ENCODE measurements around the gene STKLD1.
"Not testable (repeated sequence)": the region's sequence is repeated elsewhere in the genome, so short reads cannot be mapped to it uniquely, and the experiment has no call there.

The STKLD1 gene

GRCh38 chr9:133375724-133376654 lies at the start of gene STKLD1, which contains the start of gene SURF4:
TSS of gene STKLD1 (plus strand) at chr9:133376366. CDS start at chr9:133376474, 108 bp downstream.
TSS of gene SURF4 (minus strand) at chr9:133376060. CDS start at chr9:133375969, 91 bp downstream.
- peak; percentile 94 for DNase-seq

DNA sequence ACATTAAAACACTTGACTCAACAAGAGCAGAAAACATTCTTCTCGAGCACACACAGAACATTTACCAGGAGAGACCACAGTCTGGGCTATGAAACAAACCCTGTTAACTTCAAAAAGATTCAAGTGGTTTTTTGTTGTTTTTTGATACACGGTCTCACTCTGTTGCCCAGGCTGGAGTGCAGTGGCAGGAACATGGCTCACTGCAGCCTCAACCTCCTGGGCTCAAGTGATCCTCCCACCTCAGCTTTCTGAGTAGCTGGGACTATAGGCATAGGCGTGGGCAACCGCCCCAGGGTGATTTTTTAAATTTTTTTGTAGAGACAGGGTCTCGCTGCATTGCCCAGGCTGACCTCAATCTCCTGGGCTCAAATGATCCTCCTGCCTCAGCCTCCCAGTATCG lies 49.1 kb upstream of the STKLD1 start:
- DNase-seq, result not testable (repeated sequence)

DNA sequence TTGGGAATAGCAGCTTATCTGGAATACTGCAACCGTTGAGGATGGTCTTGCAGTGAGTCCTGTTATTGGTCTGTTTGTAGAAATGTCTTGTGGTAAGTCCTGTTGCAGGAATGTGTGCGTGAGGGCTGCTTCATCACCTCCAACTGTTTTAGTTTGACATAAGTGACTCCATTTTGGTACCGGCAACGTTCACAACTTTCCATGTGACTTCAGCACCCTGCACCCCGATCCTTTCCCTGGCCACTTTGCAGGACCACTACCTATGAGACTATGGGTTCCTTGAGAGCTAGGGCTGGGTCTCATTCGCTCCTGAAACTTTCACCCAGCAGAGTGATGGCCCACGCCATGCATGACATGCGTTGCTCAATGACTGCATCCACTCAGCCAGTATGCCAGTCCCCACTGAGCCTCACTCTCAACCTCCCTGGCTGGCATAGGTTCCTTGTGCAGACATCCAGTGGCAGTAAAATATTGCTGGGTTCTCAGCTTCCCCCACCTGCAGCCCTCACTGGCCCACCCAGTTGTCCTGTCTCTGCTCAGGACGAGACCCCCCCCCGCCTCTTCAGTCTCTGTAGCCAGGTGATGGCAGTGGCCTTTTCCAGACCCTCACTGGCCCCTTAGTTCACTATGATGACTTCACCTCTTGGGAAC lies 48.2 kb upstream of the STKLD1 start:
- DNase-seq, result no peak

GRCh38 chr9:133329306-133330156 lies 46.6 kb upstream of the STKLD1 start:
- peak; percentile 44 for DNase-seq

GRCh38 chr9:133331221-133331620 lies 44.9 kb upstream of the STKLD1 start:
- no peak for DNase-seq

DNA sequence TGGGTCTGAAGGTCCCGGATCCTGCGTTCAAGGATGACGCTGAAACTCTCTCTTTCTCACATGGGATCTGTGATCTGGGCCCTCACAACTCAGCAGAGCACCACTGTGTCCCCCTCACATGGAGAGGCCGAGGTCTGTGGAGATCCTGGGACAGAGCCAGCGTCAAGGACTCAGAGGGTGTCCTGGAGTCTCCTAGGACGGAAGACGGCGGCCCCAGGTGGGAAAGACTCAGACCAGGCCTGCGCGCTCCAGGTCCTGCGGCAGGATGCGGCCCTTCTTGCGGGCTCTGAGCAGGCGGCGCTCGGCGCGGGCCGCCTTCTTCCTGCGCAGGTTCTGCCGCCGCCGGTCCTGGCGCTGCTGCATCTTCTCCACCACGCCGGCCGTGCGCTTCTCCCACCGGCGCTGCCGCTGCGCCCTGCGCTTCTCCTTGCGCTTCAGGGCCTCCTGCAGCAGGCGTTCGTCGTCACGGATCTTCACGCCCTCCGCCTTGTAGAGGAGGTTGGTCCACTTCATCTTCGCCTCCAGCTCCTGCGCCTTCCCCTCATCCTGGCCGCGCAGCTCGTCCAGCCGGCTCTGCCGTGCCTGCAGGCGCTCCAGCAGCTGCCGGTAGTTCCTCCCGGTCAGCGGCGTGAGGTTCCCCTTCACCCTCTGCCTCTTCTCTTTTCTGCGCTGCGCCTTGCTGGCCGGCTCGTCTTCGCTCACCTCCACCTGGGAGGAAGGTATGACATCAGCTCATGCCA lies 44.4 kb upstream of the STKLD1 start:
- DNase-seq, result no peak

- no peak for DNase-seq
Observed at GRCh38 chr9:133332381-133332730, 43.8 kb upstream of the STKLD1 start.

- DNase-seq, result no peak
Observed at GRCh38 chr9:133333011-133333410, 43.2 kb upstream of the STKLD1 start.

DNA sequence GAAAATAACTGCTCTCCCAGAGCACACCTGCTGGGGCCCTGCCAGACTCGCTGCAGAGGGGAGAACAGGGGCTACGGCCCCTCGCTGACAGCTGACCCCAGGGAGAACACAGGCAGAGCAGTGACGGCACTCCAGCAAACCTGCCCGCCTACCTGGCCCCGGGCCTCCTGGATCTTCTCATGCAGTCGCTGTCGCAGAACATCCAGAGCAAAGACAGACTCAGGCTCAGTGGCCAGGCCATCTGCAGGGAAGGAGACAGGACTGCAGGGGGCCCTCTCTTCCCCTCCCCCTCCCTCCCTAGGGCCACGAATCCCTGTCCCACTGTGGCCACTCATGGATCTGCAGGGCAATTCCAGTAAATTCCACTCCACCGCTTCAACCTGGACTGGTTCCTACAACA lies 42.6 kb upstream of the STKLD1 start:
- no peak for DNase-seq

DNA sequence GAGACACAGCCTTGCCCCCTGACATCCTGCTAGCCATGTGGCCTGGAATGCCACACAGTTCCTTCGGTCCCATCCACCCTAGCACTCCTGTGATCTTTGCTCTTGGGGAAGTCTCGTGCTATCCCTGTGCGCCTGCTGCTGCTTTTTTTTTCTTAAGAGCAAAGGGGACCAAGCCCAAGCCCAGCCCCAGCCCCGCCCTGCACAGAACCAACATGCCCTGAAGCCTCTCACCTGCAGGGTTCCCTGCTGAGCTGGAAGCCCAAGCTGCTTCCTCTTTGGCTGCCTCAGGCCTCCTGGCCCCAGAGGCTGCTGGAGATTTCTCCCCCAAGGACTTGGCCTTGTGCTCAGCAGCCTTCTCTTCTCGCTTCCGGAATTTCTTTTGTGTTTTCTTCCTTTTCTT lies 42.0 kb upstream of the STKLD1 start:
- no peak for DNase-seq

GRCh38 chr9:133334888-133335287 lies 41.3 kb upstream of the STKLD1 start:
- DNase-seq, result not testable (repeated sequence)

DNA sequence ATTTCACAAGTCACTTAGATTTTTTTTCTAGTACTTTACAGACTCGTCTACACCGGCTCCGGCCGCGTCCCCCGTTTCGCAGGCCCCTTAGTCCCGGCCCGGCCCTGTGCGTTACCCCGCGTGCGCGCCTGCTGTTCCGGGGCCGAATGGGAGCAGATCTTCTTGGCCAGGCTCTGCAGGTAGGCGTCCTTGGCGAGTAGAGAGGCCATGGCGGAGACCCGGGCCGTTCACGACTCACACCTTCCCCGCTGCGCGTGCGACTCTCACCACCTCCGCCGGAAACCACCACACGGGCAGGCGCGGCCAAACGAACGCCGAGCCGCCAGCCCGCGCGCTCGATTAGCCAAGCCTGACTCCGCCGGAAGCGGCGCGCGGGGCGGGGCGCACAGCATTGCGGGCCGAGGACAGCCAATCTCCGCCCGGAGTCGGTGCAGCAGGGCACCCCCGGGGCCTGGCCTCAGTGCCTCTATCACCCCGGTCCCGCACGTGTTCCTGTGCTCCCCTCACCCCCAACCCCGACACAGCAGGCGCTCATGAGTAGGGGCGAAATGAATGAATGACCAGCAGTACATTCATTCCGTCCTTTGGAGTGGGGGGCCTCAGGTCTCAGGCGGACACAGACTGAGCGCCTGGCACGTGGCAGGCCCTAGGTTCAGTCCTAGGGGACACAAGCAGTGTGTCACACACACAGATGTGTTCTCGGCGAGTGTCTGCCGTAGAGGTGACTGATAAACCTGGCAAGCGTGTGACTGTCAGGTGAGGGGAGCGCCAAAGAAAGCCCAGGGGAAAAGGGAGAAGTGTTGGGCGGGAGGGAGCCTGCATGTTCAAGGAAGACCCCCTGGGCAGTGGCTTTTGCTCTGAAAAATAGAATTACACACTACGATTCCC lies 40.0 kb upstream of the STKLD1 start, which contains the start of gene SURF6:
Gene SURF6 (minus strand): TSS at position 265 of the 888 bp plus-strand sequence. CDS start 56 bp downstream, at position 209.
- peak; percentile 94 for DNase-seq

- DNase-seq, result no peak
Observed at GRCh38 chr9:133339641-133340040, 36.5 kb upstream of the STKLD1 start.

GRCh38 chr9:133340256-133340655 lies 35.9 kb upstream of the STKLD1 start:
- no peak for DNase-seq

DNA sequence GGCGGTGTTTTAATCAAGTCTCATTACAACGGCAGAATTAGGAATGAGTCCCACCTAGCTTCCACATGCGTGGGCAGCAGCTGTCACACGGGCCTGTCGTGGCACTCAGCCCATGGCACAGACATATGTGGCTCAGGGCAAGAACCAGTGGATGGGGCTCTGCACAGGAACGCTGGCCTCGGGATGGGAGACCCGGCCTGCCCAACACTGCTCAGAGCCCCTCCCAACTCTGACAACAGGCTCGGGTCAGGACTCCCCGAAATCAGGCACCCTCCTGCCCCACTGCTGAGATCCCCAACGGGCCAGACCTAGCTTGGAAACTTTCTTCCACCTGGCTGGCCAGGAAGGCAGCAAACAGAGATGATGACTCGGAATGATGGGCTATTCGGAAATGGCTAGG lies 35.2 kb upstream of the STKLD1 start:
- no peak for DNase-seq

DNA sequence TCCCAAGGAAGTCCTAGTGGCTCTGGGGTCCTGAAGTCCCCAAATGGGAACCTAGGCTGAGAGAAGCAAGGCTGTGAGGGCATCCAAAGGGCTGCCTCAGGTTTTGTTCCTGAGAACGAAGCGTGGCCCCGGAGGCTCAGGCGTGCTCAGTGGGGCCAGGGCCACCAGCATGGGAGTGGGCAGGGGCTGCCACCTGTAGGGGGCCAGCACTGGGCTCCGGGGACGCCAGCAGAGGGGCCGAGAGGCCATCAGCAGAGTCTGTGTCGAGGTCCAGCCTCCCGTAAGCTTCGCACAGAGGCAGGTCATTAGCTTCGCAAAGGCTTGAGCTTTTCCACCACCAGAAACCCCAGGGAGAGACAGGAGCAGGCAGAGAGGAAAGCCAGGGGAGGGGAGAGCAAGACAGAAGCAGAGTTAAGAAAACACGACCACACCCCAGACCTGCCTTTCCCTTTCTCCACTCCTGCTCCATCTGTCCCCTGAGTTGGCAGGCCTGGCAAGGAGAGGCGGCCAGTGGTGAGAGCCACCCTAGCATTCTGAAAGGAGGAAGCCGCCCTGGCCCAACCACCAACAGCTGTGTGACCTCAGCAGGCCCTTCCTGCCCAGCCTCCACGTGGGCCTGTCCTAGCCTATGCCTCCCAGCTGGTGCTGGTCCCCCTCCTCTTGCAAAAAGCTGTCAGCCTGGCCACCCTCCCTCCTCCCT lies 34.6 kb upstream of the STKLD1 start:
- peak; percentile 39 for DNase-seq

- DNase-seq, result no peak
Observed at GRCh38 chr9:133342069-133342406, 34.1 kb upstream of the STKLD1 start.

DNA sequence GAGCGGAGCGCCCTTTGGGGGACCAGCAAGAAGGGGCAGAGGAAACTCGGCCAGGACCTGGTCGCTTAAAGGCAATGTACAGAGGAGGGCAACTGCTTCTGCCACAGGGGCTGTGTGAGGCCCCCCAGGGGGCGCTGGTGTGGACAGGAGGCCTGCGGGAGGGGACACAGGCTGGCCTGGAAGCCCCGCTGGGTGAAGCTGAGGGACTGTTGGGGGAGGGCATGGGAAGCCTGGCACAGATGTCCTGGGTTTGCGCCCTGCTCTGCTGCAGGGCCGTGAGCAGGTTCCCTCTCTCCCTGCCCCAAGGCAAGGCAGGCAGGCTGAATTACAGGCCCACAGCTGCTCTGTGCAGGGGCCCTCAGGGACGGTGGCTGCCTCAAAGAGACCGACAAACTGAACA lies 33.6 kb upstream of the STKLD1 start:
- no peak for DNase-seq

GRCh38 chr9:133344071-133344470 lies 32.1 kb upstream of the STKLD1 start:
- DNase-seq, result no peak

DNA sequence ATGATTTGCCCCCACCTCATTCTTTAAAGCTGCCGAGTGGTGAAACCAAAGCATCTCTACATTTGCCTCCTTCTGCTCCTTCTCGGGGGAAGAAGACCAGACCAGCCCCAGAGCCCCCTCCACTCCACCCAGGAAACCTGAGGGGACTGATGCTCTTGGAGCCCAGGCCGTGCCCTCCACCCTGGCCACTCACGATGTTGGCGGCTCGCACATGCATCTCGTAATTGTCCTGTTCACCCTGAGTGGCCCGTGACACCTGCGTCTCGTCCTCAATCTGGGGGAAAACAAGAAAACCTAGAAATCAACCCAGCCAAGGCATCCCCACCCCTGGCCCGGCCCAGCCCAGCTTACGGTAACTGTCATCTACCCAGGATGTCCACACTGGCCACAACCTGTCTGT lies 31.2 kb upstream of the STKLD1 start:
- no peak for DNase-seq

DNA sequence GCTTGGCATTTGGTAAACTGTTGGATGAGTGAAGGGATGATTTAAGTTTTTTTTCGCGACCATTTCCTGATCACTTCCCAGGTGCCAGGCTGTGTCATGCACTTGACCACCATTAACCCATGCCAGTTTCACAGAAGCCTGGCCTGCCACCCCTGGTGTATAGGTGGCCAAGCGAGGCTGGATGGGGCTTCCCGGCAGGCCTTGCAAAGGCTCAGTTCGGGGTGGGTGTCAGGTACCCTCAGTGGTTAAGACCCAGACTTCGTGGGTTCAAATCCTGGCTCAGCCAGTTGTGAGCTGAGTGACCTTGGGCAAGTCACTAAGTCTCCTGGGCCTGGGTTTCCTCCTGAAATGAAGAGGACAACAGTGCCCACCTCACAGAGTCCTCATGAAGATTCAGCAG lies 30.6 kb upstream of the STKLD1 start:
- DNase-seq, result no peak

Data from hematopoietic multipotent progenitor cell treated with erythropoietin and hydrocortisone succinate and interleukin-3 and kit ligand, for 8 days (in vitro differentiated cells).